Measurements from ENCODE around the gene VGLL4.

The VGLL4 gene

DNA sequence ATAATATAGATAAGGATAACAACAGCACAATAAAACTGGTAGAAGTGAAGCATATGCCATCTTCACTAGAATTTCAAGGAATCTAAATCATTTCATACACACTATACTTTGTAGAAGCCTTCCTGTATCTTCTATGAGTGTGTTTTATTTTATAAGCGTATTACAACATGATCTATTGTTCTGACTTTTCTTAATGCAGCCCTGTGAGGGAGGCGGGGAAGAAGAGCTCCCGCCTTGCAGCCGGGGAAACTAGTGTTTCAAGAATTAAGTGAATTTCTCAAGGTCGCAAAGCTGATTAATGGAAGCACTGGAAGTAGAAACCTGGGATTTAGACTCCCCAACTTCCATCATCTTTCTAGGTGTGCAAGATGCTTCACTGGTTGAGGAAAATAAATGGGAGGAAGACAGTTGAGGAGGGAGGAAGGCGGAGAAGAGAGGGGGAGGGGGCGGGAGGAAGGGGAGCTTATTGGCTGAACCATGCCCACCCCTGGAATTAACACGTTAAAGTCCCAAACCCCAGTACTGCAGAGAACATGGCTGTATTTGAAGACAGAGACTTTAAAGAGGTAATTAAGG, 32.9 kb downstream of the VGLL4 start:
- peak overlapping the region; percentile 23 for H3K4me3 ChIP-seq (ENCODE audit: control insufficient read depth, low read depth, low read length)
- no peak for DNase-seq (ENCODE audit: low read depth)
- TF ChIP-seq, protein P1, sequence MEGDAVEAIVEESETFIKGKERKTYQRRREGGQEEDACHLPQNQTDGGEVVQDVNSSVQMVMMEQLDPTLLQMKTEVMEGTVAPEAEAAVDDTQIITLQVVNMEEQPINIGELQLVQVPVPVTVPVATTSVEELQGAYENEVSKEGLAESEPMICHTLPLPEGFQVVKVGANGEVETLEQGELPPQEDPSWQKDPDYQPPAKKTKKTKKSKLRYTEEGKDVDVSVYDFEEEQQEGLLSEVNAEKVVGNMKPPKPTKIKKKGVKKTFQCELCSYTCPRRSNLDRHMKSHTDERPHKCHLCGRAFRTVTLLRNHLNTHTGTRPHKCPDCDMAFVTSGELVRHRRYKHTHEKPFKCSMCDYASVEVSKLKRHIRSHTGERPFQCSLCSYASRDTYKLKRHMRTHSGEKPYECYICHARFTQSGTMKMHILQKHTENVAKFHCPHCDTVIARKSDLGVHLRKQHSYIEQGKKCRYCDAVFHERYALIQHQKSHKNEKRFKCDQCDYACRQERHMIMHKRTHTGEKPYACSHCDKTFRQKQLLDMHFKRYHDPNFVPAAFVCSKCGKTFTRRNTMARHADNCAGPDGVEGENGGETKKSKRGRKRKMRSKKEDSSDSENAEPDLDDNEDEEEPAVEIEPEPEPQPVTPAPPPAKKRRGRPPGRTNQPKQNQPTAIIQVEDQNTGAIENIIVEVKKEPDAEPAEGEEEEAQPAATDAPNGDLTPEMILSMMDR (conservative IDR thresholded peaks at IDR 0.05; ENCODE audit: control insufficient read depth, insufficient read depth, low read depth, low read length): no peak

DNA sequence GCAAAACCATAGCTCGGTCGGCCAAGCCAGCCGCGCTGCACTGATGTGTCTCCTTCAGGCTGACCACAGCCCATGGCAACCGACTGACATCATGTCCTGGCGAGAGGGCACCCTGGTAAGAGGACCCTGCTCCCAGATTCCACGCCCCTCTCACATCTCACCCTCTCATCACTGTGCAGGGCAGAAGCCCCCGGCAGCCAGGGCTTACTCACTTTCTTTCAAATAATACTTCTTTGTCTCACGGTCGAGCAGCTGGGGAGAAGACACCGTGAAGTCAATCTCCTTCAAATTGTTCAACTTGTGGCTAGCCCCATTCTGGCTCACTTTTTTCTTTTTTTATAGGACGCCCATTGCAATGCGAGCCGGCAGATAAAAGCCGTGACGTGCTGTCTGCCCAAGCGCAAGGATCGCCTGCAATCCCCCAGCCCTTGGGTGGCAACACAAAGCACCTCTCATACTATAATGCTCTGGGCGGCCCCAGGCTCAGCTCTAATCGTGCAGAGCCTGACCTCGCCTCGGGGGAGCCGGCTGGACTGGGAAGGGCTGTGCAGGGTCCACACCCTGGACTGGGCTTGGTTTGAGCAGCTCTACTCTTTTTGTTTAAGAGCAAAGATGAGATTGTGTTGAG, 33.6 kb downstream of the VGLL4 start:
- peak; percentile 79 for DNase-seq (ENCODE audit: low read depth)
- H3K4me3 ChIP-seq (ENCODE audit: control insufficient read depth, low read depth, low read length): peak overlapping the region; percentile 23
- TF ChIP-seq, protein P1 (conservative IDR thresholded peaks at IDR 0.05; ENCODE audit: control insufficient read depth, insufficient read depth, low read depth, low read length): no peak

DNA sequence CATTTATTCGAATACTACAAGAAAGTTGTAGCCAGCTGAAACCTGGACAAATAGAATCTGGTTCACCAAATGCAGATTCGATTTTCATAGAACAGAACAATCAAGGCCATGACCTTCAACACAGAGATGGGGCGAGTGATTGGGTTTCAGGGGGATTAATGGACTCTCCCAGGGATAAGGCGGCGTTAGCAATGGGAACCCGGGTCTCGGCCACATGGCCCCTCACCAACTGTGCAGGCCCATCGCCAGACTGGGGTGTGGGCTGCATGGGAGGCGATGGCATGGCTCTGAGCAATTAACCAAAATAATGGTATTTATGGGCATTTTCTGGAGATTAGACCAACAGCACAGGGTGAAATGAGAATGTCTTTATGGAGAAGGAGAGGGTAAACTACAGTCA, 34.2 kb downstream of the VGLL4 start:
- no peak for DNase-seq (ENCODE audit: low read depth)
- TF ChIP-seq, protein P1 (conservative IDR thresholded peaks at IDR 0.05; ENCODE audit: control insufficient read depth, insufficient read depth, low read depth, low read length): no peak
- no peak overlapping the region for H3K4me3 ChIP-seq (ENCODE audit: control insufficient read depth, low read depth, low read length)

DNA sequence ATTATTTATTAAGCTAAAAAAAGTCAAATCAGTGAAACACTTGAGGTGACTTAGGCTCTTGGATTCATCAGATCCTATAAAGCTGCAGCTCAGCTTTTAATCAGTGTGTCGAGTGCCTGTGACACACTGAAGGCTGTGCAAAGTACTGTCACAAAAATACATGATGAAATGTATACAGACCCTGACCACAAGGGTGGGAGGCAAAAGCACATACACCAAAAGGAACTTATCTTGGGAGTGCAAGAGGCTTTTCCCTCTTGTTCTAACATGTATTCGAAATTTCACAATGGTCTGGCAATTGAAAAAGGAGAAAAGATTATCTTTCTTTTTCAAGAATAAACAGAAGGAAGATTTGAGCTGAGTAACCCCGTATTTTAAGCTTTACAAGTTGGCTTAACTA, 35.9 kb downstream of the VGLL4 start:
- no peak for DNase-seq (ENCODE audit: low read depth)
- H3K4me3 ChIP-seq (ENCODE audit: control insufficient read depth, low read depth, low read length): no peak overlapping the region
- TF ChIP-seq, protein P1 (conservative IDR thresholded peaks at IDR 0.05; ENCODE audit: control insufficient read depth, insufficient read depth, low read depth, low read length): no peak

DNA sequence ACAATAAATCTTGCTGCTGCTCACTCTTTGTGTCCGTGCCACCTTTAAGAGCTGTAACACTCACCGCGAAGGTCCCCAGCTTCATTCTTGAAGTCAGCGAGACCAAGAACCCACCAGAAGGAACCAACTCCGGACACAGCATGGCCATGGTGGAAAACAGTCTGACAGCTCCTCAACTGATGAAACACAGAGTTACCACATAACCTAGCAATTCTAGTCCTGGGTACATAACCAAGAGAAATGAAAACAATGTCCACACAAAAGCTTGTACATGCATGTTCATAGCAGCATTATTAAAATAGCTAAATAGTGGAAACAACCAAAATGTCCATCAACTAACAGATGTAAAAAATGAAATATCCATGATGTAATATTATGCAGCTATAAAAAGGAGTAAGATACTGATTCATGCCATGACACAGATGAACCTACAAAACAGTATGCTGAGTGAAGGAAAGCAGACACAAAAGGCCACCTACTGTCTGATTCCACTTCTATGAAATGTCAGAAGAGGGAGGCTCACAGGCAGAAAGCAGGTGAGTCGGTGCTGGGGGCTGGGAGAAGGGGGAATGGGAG, 36.8 kb downstream of the VGLL4 start:
- DNase-seq (ENCODE audit: low read depth): no peak
- TF ChIP-seq, protein P1 (conservative IDR thresholded peaks at IDR 0.05; ENCODE audit: control insufficient read depth, insufficient read depth, low read depth, low read length): no peak
- no peak overlapping the region for H3K4me3 ChIP-seq (ENCODE audit: control insufficient read depth, low read depth, low read length)

DNA sequence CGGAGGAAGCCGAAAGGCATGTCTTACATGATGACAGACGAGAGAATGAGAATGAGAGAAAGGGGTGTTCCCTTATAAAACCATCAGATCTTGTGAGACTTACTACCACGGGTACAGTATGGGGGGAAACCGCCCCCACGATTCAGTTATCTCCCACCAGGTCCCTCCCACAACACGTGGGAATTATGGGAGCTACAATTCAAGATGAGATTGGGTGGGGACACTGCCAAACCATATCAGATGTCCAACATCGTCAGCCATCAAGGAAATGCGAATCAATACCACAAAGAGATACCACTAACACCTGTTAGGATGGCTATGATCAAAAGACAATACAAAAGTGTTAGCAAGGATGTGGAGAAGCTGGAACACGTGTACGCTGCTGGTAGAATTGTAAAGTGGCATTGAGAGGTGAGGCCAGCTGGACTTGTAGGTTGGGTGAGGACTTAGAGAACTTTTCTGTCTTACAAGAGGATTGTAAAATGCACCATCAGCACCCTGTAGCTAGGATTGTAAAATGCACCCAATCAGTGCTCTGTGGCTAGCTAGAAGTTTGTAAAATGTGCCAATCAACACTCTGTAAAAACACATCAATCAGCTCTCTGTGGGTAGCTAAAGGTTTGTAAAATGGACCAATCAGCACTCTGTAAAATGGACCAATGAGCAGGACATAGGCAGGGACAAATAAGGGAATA, 37.5 kb downstream of the VGLL4 start:
- TF ChIP-seq, protein P1 (conservative IDR thresholded peaks at IDR 0.05; ENCODE audit: control insufficient read depth, insufficient read depth, low read depth, low read length): no peak
- H3K4me3 ChIP-seq (ENCODE audit: control insufficient read depth, low read depth, low read length): no peak overlapping the region
- no peak for DNase-seq (ENCODE audit: low read depth)

Measured in fibroblast of mammary gland (primary cell).